Activated naive CD4-positive, alpha-beta T cell (primary cell): ENCODE measurements around the gene NFAT5.
"Not testable (repeated sequence)": the region's sequence is repeated elsewhere in the genome, so short reads cannot be mapped to it uniquely, and the experiment has no call there.

Experiments
- DNase-seq, 4 experiments: peaks; one replicate each; lab custom pipeline; 2025; lab: John Stamatoyannopoulos, UW

NFAT5 gene

GRCh38 chr16:69706256-69706974 is 140.6 kb downstream of the NFAT5 start:
- no peak for DNase-seq

DNA sequence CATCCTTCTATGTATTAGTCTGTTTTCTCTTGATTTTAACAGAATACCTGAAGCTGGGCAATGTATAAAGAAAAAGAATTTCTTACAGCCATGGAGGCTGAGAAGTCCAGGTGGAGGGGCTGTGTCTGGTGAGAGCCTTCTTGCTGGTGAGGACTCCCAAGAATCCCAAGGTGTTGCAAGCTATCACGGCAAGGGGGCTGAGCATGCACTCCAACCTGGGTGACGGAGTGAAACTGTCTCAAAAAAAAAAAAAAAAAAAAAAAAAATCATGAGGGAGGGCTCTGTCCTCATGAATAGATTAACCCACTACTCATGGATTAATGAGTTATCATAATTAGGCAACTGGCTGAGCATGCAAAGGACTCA is 141.2 kb downstream of the NFAT5 start:
- no peak for DNase-seq

GRCh38 chr16:69707920-69708683 is 142.3 kb downstream of the NFAT5 start:
- DNase-seq: no peak

GRCh38 chr16:69709456-69710084 is 143.8 kb downstream of the NFAT5 start:
- no peak for DNase-seq

DNA sequence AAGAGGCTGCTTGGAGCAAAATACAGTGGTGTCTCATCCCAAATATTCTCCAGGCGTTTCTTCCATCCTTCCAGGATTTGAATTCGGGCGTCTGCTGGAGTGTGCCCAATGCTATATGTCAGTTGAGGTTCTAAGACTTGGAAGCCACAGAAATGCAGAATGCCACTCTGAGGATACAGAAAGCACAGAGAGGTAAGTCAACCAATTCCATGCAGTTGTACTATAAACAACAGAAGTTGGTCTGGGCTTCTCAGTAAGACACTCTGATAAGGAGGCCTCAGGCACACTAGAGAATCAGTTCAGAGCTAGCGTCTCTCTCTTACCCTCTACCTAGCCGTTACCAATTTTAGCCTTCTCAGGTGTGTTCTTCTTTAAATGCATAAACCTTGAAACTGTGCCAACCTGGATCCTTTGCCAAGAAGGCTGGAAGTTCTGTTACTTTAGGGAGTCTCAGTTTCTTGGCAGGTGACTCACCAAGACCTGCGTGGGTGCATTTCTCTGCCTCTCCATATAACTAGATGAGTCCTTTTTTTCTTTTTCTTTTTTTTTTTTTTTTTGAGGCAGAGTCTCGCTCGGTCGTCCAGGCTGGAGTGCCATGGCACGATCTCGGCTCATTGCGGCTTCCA is 145.5 kb downstream of the NFAT5 start:
- no peak for DNase-seq

DNA sequence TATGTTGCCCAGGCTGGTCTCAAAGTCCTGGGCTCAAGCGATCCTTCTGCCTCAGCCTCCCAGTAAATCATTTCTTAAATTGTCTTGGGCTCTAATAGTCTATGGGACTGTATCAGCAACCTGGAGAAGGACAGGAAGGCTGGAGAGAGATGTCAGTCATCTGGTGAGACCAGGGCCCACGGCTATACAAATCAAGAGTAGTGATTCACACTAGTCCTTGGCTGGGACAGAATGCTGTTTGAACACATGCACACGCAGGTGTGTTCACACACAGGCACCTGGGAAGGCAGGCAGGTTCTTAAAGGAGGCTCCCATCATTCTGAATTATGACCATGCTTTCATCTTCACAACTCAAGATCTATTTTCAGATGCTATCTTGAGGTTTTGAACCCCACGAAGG is 146.5 kb downstream of the NFAT5 start:
- DNase-seq: no peak

DNA sequence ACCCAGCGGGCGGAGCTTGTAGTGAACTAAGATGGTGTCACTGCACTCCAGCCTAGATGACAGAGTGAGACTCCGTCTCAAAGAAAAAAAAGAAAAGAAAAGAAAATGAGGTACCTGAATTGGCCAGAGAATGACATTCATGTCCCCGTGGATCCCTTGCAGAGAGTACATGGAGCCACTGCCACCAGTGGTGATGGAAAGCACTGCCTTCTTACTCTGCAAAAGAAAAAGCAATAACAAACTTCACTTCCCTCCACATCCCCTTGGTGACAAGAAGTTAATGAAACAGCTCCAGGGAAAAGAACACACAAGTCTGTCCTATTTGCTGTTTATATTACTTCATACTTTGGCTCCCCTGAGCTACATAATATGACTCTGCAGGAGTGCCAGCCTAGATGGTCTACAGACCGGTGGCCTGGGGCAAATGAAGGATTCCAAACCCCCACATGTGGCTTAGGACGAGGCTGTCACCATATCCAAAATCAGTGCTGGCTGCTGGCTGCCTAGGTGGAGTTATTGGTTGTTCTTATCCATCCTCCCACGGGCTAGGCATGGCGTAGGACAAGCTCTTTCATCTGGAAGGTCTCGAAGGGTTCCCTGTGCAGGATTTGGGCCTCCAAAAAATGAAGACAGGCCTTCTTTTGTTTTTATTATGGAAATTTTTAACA is 147.3 kb downstream of the NFAT5 start:
- no peak for DNase-seq

GRCh38 chr16:69717066-69717465 is 151.3 kb downstream of the NFAT5 start:
- no peak for DNase-seq

DNA sequence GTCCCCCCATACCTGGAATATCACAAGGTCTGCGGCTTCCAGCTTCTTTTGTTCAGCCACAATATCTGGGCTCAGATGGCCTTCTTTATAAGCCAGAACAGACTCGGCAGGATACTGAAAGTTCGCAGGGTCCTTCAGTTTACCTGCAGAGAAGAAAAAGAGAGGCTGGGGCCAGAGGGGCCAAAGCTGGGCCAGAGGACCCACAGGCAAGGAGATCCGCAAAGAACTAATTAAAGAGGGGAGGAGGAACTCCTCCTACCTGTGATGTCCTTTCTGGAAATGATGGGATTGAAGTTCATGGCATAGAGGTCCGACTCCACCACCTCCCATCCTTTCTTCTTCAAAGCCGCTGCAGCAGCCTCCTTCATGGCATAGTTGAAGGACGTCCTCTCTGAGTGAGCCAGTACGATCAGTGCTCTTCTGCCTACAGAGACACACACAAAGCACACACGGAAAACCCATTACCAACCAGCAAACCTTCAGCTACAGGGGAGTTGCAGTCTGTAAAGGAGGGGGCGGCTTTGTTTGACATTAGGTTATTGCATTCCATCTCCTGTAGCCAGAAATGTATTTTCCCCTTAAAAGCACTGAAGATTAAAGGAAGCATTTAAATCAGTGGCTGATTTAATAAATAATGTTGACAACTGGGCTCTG is 152.5 kb downstream of the NFAT5 start:
- no peak for DNase-seq

DNA sequence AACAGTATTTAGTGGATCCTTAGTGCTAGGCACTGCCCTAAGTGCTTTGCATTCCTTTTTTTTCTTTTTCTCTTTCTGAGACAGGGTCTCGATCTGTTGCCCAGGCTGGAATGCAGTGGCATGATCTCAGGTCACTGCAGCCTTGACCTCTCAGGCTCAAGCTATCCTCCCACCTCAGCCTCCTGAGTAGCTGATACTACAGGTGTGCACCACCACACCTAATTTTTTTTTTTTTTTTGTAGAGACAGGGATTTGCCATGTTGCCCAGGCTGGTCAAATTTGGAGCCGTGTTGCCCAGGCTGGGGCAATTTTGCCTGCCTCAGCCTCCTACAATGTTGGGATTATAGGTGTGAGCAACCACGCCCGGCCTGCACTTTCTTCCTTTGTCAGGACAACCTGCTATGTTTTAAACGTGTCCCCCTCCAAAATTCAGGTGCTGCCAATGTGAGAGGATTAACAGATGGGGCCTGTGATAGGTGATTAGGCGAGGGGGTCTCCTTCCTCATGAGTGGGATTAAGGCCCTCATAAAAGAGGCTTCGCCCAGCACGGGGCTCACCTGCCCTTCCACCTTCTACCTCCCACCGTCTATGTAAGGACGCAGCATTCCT is 155.2 kb downstream of the NFAT5 start:
- no peak for DNase-seq

DNA sequence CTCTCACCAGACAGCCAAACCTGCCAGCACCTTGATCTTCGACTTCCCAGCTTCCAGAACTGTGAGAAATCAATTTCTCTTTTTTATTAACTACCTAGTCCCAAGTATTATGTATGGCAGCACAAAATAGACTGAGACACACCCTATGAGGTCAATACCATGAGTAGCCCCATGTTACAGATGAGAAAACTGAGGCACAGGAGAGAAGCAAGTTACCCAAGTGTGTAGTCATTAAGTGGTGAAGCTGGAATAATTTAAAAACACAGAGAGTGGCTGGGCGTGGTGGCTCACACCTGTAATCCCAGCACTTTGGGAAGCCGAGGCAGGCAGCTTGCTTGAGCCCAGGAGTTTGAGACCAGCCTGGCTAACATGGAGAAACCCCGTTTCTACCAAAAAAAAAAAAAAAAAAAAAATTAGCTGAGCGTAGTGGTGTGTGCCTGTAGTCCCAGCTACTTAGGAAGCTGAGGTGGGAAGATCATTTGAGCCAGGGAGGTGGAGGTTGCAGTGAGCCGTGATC is 155.7 kb downstream of the NFAT5 start:
- DNase-seq: no peak

- DNase-seq: no peak
These were observed 158.7 kb downstream of the NFAT5 start for GRCh38 chr16:69724414-69724873.

DNA sequence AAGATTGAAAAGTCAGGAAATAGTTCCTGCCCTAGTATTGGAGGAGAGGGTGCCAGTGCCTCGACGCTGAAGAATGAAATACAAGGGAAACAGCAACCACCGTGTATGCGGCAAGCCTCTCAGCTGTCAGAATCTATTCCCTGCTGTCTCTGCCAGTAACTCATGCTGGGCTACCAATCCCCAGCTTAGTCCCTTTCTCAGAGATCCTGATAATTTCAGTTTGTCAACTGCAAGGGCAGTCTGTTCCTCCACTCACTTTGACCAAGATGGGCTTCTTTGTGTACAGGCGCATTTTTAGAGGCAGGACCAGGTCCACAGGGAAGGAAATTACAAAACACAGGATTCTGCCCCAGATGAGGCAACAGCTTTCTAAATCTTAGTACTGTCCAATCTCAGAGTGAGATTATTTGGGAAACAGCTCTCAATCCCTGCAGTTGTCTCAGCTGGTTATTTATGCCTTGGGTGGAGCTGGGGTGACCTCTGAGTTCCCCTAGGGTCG is 159.3 kb downstream of the NFAT5 start:
- no peak for DNase-seq

GRCh38 chr16:69725480-69726312 is 159.9 kb downstream of the NFAT5 start:
- no peak for DNase-seq

DNA sequence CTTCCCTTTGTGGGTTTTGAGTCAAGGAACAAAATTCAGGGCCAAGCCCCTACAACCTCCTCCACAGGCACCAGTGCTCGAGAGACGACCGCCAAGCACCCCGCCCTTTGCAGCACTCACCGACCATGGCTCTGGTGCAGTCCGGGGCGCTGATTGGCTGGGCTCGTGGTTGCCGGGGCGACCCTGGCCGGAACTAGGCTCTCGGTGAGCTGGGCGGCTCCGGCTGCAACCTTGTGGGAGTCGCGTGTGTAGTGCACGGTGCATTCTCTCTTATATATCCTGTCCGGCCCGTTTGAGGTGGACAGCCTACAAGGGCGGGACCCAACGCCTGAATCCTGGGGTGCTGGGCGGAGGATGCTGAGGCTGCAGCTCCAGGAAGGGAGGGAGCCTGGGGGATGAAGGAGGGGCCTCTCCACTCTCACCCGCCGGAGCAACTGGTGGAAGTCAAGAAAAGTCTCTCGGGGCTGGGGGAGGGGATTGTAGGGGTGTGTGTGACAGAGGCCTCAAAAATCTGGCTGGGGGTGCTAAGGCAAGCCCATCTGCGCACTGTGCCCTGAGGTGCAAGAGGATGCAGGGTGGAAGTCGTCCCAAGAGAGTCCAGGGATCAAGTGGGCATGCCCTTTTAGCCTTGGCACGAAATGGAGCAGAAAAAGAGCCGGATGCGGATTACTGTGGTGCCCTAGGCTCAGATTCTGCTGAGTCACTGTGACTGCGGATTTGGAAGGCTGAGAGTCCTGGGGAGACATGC is 160.7 kb downstream of the NFAT5 start, which contains the start of gene NQO1:
NQO1 (minus strand) TSS at position 248 of the 748 bp plus-strand sequence; CDS start at position 127, 121 bp downstream.
- DNase-seq: peak; percentile 58 to 73 (median 66)

GRCh38 chr16:69727916-69728270 is 162.1 kb downstream of the NFAT5 start:
- DNase-seq: no peak

DNA sequence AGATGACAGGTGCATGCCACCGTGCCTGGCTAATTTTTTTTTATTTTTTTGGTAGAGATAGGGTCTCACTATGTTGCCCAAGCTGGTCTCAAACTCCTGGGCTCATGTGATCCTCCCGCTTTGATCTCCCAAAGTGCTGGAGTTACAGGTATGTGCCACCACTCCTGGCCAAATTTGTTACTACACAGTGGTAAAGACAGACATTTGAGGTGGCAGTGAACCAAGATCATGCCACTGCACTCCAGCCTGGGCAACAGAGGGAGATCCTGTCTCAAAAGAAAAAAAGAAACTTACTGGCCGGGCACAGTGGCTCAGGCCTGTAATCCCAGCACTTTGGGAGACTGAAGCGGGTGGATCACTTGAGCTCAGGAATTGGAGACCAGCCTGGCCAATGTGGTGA is 163.3 kb downstream of the NFAT5 start:
- not testable (repeated sequence) for DNase-seq

DNA sequence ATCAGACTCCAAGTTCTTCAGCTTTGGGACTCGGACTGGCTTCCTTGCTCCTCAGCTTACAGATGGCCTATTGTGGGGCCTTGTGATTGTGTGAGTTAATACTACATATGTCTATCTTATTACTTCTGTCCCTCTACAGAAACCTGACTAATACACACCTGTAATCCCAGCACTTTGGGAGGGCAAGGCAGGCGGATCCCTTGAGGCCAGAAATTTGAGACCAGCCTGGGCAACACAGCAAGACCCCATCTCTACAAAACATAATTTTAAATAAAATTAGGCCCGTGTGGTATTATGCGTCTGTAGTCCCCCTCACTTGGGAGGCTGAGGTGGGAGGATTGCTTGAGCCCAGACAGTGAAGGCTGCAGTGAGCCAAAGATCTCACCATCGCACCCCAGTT is 165.5 kb downstream of the NFAT5 start:
- not testable (repeated sequence) for DNase-seq

DNA sequence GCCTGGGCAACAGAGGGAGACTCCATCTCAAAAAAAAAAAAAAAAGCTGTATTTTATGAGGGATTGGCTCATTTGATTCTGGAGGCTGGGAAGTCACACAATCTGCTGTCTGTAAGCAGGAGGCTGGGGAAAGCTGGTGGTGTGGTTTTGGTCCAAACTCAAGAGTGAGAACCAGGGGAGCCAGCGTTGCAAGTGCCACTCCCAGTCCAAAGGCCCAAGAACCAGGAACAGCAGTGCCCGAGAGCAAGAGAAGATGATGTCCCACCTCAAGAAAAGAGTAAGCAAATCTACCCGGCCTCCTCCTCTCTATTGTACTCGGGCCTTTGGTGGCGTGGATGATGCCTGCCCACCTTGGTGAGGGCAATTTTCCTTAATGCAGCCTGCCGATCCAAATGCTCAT is 166.3 kb downstream of the NFAT5 start:
- no peak for DNase-seq
